HL-60/S4 treated with phorbol 12-myristate 13-acetate at 8.2 ng/mL for 4 days and 3 days (cell line): ENCODE results near the gene PLEKHH3.

ENCODE experiments used
- in situ Hi-C: fragments of 300-500 bp; cut with MboI; formaldehyde crosslinking; loops from 2 replicates; pipeline ENCODE4 v1.15.0; 2022; ENCODE audit warnings: low sequenced_read_pairs

PLEKHH3 gene

GRCh38 chr17:42676424-42677011, at the start of gene PLEKHH3:
Gene PLEKHH3, minus strand, starts transcription at chr17:42676994. Its CDS starts 431 bp downstream, at chr17:42676563.
- in situ Hi-C loops = no loop called here

GRCh38 chr17:42725143-42725542, 48.3 kb upstream of the PLEKHH3 start:
- in situ Hi-C loops = loop anchor here (10.0 kb wide), 1 partner anchor 100 kb away; the partner anchor contains the start of gene BECN1

GRCh38 chr17:42723636-42724035, 46.8 kb upstream of the PLEKHH3 start:
- in situ Hi-C loops = loop anchor here (10.0 to 25.0 kb wide), 2 partner anchors 101 to 214 kb away; partner anchors contain the start of gene BECN1

- in situ Hi-C loops = loop anchor here (10.0 to 25.0 kb wide), 2 partner anchors 104 to 216 kb away; partner anchors contain the start of gene BECN1
Measured at GRCh38 chr17:42720996-42721583, 44.3 kb upstream of the PLEKHH3 start.

GRCh38 chr17:42709561-42709960, 32.8 kb upstream of the PLEKHH3 start:
- in situ Hi-C loops = loop anchor here (25.0 kb wide), 1 partner anchor 228 kb away; no protein-coding TSS in a partner anchor

- in situ Hi-C loops = loop anchor here (25.0 kb wide), 1 partner anchor 229 kb away; no protein-coding TSS in a partner anchor
Measured at GRCh38 chr17:42708588-42708987, 31.8 kb upstream of the PLEKHH3 start.

GRCh38 chr17:42706732-42707131, 29.9 kb upstream of the PLEKHH3 start:
- in situ Hi-C loops = loop anchor here (25.0 kb wide), 1 partner anchor 231 kb away; no protein-coding TSS in a partner anchor

GRCh38 chr17:42704837-42705494, 28.2 kb upstream of the PLEKHH3 start:
- in situ Hi-C loops = loop anchor here (25.0 kb wide), 1 partner anchor 232 kb away; no protein-coding TSS in a partner anchor

- in situ Hi-C loops = loop anchor here (25.0 kb wide), 1 partner anchor 233 kb away; no protein-coding TSS in a partner anchor
Measured at GRCh38 chr17:42704490-42704836, 27.7 kb upstream of the PLEKHH3 start.

- in situ Hi-C loops = loop anchor here (25.0 kb wide), 1 partner anchor 235 kb away; no protein-coding TSS in a partner anchor
Measured at GRCh38 chr17:42702446-42702845, 25.7 kb upstream of the PLEKHH3 start.

- in situ Hi-C loops = loop anchor here (25.0 kb wide), 1 partner anchor 237 kb away; no protein-coding TSS in a partner anchor
Measured at GRCh38 chr17:42700586-42701289, 23.9 kb upstream of the PLEKHH3 start.

GRCh38 chr17:42699415-42699740, 22.6 kb upstream of the PLEKHH3 start:
- in situ Hi-C loops = no loop called here

- in situ Hi-C loops = no loop called here
Measured at GRCh38 chr17:42698736-42699414, 22.1 kb upstream of the PLEKHH3 start.

GRCh38 chr17:42697108-42697811, 20.5 kb upstream of the PLEKHH3 start:
- in situ Hi-C loops = no loop called here

- in situ Hi-C loops = no loop called here
Measured at GRCh38 chr17:42695500-42695899, 18.7 kb upstream of the PLEKHH3 start.

GRCh38 chr17:42694524-42694923, 17.7 kb upstream of the PLEKHH3 start:
- in situ Hi-C loops = no loop called here

GRCh38 chr17:42692489-42692888, 15.7 kb upstream of the PLEKHH3 start:
- in situ Hi-C loops = no loop called here

- in situ Hi-C loops = no loop called here
Measured at GRCh38 chr17:42691021-42691545, 14.3 kb upstream of the PLEKHH3 start.

GRCh38 chr17:42690596-42690995, 13.8 kb upstream of the PLEKHH3 start:
- in situ Hi-C loops = no loop called here
